ENCODE results near the gene MYL6. TPM values are rescaled to one million over a fixed set of nuclear protein-coding genes. Genes with fewer than 3 reads are reported as not detected.

The MYL6 gene
- total and polyA plus RNA-seq, 9 of the 15 experiments (the other 6 are each of a cell fraction or from before 2014, with no cell fraction given) = 557 to 1,664 (median 958) TPM

DNA sequence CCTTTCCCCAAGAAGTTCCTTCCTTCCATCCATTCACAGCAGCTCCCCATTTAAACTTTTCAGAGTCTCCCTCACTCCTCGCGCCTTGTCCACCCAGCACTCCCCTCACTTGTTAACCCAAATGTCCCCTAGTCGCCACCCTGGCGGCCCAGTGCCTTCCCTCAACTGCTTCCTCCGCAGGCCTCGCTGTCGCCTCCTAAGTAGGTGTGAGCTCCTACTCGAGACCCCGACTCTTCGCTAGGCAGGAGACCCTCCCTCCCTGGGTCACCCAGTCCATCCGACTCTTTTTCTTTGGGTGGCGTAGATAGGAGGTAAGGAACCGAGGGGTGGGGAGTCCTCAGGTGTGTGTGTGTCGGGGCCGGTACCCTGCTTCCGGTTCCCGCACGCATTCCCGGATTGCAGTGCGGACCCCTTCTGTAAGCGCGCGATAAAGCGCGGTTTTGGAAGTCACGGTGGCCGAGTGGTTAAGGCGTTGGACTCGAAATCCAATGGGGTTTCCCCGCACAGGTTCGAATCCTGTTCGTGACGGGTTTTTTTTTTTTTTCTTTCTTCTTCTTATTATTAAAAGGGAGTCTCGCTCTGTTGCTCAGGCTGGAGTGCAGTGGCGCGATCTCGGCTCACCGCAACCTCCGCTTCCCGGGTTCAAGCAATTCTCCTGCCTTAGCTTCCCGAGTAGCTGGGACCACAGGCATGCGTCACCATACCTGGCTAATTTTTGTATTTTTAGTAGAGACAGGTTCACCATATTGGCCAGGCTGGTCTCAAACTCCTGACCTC, 31.9 kb downstream of the MYL6 start (continued):
- TF ChIP-seq KLF1 (tag; IDR thresholded peaks at IDR 0.05) (peak; percentile 67; the same call in 1 of the 2 replicates), ZNF12 (CRISPR knock-in tag; IDR thresholded peaks at IDR 0.05) (no peak), KDM5B (IDR thresholded peaks at IDR 0.05; ENCODE audit: insufficient replicate concordance, low read depth, low read length) (peak; percentile 82), ZNF316 (IDR thresholded peaks at IDR 0.05) (no peak; the same call in 1 of the 2 replicates), NR1H2 (CRISPR knock-in tag; IDR thresholded peaks at IDR 0.05) (no peak), KDM2B (CRISPR knock-in tag; IDR thresholded peaks at IDR 0.05) (no peak), LARP7 (IDR thresholded peaks at IDR 0.05) (no peak), U2AF1 (optimal IDR thresholded peaks at IDR 0.05; ENCODE audit: low read depth, low read length) (no peak), SNIP1 (IDR thresholded peaks at IDR 0.05; ENCODE audit: low read depth) (no peak), TBL1XR1 (IDR thresholded peaks at IDR 0.05; ENCODE audit: low read length in 2 of 2) (peak in 1 of 2 experiments; percentile 95; a peak in 2 of 4 replicates), SMARCB1 (IDR thresholded peaks at IDR 0.05; ENCODE audit: insufficient read length, low read depth) (no peak), HNRNPH1 (optimal IDR thresholded peaks at IDR 0.05; ENCODE audit: low read depth, low read length) (no peak), KAT8 (IDR thresholded peaks at IDR 0.05; ENCODE audit: low read depth) (no peak), KAT7 (CRISPR knock-in tag; IDR thresholded peaks at IDR 0.05; ENCODE audit: borderline replicate concordance) (peak; percentile 95; the same call in 1 of the 2 replicates), NR2F6 (CRISPR knock-in tag; IDR thresholded peaks at IDR 0.05) (no peak), SNRNP70 (optimal IDR thresholded peaks at IDR 0.05; ENCODE audit: low read depth, low read length) (no peak), HNRNPLL (IDR thresholded peaks at IDR 0.05; ENCODE audit: low read depth, low read length, poor library complexity, severe bottlenecking) (no peak)
- TF ChIP-seq, protein P1, sequence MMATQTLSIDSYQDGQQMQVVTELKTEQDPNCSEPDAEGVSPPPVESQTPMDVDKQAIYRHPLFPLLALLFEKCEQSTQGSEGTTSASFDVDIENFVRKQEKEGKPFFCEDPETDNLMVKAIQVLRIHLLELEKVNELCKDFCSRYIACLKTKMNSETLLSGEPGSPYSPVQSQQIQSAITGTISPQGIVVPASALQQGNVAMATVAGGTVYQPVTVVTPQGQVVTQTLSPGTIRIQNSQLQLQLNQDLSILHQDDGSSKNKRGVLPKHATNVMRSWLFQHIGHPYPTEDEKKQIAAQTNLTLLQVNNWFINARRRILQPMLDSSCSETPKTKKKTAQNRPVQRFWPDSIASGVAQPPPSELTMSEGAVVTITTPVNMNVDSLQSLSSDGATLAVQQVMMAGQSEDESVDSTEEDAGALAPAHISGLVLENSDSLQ (IDR thresholded peaks at IDR 0.05) = no peak
- TF ChIP-seq, protein P2, sequence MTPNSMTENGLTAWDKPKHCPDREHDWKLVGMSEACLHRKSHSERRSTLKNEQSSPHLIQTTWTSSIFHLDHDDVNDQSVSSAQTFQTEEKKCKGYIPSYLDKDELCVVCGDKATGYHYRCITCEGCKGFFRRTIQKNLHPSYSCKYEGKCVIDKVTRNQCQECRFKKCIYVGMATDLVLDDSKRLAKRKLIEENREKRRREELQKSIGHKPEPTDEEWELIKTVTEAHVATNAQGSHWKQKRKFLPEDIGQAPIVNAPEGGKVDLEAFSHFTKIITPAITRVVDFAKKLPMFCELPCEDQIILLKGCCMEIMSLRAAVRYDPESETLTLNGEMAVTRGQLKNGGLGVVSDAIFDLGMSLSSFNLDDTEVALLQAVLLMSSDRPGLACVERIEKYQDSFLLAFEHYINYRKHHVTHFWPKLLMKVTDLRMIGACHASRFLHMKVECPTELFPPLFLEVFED (CRISPR knock-in tag; conservative IDR thresholded peaks at IDR 0.05) = no peak
- TF ChIP-seq, protein P3, sequence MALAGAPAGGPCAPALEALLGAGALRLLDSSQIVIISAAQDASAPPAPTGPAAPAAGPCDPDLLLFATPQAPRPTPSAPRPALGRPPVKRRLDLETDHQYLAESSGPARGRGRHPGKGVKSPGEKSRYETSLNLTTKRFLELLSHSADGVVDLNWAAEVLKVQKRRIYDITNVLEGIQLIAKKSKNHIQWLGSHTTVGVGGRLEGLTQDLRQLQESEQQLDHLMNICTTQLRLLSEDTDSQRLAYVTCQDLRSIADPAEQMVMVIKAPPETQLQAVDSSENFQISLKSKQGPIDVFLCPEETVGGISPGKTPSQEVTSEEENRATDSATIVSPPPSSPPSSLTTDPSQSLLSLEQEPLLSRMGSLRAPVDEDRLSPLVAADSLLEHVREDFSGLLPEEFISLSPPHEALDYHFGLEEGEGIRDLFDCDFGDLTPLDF (CRISPR knock-in tag; IDR thresholded peaks at IDR 0.05) = no peak
- TF ChIP-seq, protein P4, sequence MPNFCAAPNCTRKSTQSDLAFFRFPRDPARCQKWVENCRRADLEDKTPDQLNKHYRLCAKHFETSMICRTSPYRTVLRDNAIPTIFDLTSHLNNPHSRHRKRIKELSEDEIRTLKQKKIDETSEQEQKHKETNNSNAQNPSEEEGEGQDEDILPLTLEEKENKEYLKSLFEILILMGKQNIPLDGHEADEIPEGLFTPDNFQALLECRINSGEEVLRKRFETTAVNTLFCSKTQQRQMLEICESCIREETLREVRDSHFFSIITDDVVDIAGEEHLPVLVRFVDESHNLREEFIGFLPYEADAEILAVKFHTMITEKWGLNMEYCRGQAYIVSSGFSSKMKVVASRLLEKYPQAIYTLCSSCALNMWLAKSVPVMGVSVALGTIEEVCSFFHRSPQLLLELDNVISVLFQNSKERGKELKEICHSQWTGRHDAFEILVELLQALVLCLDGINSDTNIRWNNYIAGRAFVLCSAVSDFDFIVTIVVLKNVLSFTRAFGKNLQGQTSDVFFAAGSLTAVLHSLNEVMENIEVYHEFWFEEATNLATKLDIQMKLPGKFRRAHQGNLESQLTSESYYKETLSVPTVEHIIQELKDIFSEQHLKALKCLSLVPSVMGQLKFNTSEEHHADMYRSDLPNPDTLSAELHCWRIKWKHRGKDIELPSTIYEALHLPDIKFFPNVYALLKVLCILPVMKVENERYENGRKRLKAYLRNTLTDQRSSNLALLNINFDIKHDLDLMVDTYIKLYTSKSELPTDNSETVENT (CRISPR knock-in tag; IDR thresholded peaks at IDR 0.05) = no peak
- TF ChIP-seq, protein P5, sequence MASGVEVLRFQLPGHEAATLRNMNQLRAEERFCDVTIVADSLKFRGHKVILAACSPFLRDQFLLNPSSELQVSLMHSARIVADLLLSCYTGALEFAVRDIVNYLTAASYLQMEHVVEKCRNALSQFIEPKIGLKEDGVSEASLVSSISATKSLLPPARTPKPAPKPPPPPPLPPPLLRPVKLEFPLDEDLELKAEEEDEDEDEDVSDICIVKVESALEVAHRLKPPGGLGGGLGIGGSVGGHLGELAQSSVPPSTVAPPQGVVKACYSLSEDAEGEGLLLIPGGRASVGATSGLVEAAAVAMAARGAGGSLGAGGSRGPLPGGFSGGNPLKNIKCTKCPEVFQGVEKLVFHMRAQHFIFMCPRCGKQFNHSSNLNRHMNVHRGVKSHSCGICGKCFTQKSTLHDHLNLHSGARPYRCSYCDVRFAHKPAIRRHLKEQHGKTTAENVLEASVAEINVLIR (CRISPR knock-in tag; IDR thresholded peaks at IDR 0.05) = no peak

Data from K562 (cell line).